HG03558 (cell line): ENCODE measurements around the gene CREB5.

ENCODE experiments used
- ATAC-seq: cut with Tn5 transposase; IDR thresholded peaks from one replicate; pipeline ENCODE4 v1.9.1; 2021; ENCODE audit warnings: moderate number of reproducible peaks; ENCODE audit not compliant: unreplicated experiment; ENCODE audit errors: extremely low read depth

CREB5 gene

DNA sequence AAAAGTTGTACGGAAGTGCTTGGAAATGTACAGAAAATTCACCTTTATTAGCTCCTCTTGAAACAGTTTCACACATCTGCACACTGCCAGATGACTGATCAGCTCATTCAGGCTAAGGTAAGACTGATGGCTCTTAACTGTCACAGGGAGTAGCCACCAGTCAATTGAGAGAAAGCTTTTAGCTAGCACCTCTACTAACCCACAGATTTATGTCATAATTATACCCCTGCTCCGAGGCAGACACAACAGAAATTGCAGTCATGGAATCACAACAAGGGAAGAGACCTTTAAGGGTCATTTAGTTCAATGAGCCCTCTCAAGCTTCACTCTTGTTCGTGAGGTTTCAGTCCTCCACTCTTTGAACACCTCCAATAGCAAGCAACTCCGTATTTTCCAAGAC, 310.4 kb downstream of the CREB5 start:
- ATAC-seq: no peak

DNA sequence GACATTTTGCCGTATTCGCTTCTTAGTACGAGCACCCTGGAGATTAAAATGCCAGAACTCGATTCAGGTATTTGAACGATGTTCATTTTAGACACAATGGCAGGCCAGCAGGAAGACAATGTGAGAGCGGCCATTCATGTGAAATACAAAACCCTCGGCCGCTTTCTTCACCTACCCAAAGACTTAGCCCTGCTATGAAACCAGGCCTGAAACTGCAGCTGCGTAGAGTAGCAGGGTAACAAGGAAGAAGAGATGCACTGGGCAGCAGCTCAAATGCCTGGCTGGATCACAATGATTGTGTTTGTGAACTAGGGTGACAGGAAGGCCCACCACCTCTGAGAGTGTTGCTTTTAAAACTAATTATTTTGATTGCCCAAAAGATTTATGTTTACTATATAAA, 311.0 kb downstream of the CREB5 start:
- no peak for ATAC-seq

- ATAC-seq: no peak
Measured at GRCh38 chr7:28724563-28724962, 312.2 kb downstream of the CREB5 start.

DNA sequence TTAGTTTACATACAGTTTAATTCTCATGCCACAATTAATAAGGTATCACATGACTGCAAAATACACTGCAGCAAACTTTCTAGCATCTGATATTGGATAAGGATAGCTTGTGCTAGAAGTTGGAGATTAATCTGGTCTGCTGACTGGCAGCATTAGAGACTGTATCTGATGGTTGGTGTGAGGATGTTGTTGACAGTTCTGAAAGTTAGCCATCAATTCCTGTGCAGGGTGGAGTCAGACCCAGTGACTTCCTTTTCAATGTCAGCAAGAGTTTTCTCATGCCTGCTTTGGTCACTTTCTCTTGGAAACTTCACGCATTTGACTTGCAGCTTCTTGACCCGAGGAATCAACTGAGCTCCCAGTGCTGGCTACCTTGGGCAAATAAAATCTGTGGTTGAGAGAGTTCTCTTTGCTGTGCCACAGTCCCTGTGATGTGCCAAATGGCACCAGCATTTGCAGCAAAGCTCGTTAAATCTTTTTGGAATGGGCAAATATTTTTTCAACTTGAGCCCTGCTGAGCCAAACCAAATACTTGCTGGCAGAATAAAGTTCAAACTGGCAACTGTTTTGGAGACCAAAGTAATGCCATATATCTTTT, 312.8 kb downstream of the CREB5 start:
- no peak for ATAC-seq

DNA sequence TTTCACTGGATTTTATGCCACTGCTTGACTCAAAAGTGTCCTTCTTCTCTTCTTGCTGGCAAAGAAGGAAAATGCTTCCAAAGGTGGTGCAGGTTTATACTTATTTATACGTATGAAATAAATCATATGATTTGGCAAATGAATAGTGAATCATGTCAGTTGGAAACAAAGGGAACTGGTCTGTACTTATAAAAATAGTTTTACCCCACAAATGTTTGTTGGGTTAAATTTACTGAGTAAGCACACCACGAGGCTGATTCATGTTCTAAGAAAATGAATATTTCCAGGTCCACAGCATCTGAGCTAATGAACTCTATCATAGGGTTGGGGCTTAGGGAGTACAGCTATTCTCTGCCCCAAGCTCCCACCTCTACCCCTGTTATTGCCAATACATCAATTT, 313.6 kb downstream of the CREB5 start:
- no peak for ATAC-seq

DNA sequence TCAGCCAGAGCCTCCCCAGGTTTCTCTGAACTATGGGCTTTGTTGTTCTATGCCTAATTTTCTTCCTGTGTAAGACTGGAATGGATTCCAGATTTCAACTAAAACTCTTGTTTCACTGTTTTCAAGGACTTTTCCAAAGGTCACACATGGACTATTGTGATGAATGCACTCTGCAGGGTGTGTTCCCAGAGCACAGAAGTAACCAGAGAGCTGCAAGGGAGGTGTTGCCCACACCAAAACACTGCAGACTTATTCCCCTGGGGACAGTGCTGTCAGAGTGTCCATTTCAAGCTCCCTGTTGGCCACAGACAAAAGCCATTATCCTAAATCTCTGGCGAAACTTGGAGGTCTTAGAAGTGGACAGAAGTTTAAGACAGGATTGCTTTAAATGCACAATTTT, 314.2 kb downstream of the CREB5 start:
- no peak for ATAC-seq

- ATAC-seq: no peak
Measured at GRCh38 chr7:28729281-28729680, 317.0 kb downstream of the CREB5 start.

DNA sequence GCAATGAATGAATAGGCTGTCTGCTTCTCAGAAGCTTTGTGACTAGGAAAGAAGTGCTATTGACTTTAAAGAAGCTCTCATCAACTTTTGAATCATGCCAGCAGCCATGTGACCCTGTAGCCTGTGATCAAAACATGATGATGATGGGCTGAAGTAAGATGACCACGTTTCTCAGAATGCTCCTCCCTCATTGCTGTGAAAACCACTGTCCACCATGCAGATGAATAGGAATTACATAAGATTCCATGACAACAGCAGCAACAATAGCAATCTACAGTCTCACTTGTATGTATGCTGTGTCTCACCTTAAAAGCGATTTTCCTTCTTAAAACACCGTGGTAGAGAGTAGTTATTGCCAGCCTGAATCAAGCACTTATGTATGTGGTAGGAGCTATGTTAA, 317.4 kb downstream of the CREB5 start:
- no peak for ATAC-seq

GRCh38 chr7:28731092-28731658, 318.9 kb downstream of the CREB5 start:
- ATAC-seq: no peak

DNA sequence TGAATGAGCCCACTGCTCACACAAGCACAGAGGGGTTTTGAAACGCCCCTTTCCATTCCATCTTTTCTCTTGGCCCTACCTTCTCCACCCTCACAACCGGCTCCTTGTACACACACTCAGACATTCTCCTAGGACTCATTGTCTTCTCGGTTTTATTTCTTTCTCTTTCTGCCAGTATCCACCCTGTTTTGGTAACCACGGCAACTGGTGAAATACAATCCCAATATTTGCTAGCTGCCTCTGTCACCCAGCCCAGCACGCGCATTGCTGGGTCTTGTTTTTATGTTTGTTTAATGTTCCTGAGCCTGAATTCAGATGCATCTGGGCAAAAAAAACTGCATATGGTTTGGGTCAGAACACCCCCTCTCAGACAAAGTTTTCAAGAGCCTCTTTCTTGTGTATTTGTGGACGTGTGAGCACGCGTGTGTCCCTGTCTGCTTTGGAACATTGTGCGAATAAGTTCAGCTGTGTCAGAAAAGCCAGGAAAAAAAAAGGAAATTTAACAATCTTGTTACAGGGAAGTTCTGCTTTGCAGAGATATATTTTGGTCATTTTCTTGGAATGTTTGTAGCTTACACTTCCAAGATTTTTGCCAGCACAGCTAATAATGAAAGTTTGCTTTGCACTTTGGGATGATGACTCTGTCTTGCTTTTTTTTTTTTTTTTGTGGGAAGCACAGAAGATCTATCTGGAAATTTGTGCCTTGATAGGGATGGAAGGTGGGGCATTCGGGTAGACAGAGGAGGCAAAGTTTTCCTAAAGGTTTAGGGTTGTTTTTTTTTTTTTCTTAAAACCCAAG, 320.0 kb downstream of the CREB5 start:
- ATAC-seq: no peak

GRCh38 chr7:28733035-28733434, 320.7 kb downstream of the CREB5 start:
- ATAC-seq: no peak

DNA sequence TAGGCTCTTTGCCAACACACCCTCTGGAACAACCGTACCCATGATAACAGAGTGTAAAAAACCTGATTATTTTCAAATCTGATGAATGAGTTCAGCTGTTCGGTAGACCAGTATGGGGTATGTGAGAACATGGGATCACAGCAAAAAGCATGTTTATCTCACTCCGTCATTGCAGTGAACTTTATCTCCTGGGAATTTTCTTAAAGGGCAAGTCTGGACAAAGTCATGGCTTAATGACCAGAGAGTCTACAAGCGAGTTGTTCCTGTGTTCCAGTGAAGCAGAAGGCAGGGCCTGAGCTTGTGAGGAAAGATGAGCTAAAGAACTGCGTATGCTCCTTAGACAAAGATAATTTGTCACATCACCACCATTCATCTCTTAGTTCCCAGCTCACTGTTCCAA, 326.1 kb downstream of the CREB5 start:
- ATAC-seq: no peak

DNA sequence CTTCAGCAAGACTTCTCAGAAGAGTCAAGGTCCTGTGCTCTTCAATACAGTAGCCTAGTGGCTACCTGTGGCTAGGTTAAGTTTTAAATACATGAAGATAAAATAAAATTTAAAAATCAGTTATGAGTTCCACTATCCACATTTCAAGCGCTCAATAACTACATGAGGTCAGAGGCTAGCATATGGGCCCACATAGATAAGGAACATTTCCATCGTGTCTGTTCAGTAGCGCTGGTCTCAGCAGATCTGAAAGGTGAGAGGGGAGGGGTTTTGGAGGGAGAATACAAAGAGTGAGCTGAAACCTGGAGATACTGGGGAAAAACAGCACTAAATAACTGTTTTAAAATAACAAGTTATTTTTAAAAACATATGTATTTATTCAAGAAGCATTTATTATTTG, 326.8 kb downstream of the CREB5 start:
- ATAC-seq: no peak

- no peak for ATAC-seq
Measured at GRCh38 chr7:28739826-28740225, 327.5 kb downstream of the CREB5 start.

- ATAC-seq: no peak
Measured at GRCh38 chr7:28744951-28745350, 332.6 kb downstream of the CREB5 start.

DNA sequence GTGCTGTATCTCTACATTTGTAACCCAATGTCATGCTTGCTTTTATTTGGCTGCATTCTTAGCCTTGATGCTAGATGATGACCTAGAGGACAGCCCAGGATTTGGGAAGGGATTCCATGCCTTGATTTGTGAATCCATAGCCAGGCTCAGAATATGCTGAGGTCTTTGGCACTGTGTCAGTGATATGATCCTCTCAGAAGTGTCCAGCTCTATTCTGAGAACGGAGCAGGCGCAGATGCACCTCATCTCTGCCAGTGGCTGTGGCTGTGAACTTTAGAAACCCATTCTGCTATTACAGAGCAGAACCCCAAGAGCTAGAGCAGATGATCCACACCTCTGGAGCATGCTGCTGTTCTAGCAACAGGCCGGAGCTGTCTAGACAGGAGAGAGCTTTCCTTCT, 333.0 kb downstream of the CREB5 start:
- no peak for ATAC-seq

GRCh38 chr7:28747404-28747803, 335.1 kb downstream of the CREB5 start:
- ATAC-seq: no peak

- no peak for ATAC-seq
Measured at GRCh38 chr7:28747854-28748253, 335.5 kb downstream of the CREB5 start.

DNA sequence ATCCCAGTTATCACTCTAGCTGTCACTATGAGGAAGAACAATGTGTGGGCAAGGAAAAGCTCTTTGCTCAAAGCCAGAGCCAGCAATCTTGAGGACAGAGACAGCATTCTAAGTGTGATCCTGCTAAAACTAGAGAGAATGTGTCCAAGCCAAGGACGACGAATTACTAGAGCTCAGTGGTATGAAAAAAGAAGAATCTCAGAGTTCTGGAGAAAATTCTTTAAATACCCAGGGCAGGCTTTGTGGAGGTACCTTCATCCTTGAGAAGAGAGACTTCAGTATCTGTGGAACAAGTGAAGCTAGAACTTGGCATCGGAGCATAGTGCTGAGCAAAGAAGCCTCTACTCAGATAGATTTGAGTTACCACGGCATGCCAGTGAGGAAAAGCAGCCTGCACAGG, 336.0 kb downstream of the CREB5 start:
- no peak for ATAC-seq

- ATAC-seq: no peak
Measured at GRCh38 chr7:28748933-28749584, 336.7 kb downstream of the CREB5 start.

- ATAC-seq: no peak
Measured at GRCh38 chr7:28749638-28750037, 337.3 kb downstream of the CREB5 start.
